Measurements from ENCODE around the gene APOL5.

APOL5 gene

GRCh38 chr22:35711336-35711735 lies 6.3 kb upstream of the APOL5 start:
- 0 out of 2 replicates have a peak, but pooled peaks cover 5% of the 10 kb centered on the region for H3K9me3 ChIP-seq (ENCODE audit: control insufficient read depth, insufficient read depth, low read length)
- no peak overlapping the region for H3K9ac ChIP-seq (ENCODE audit: low read depth, low read length)
- H3K4me1 ChIP-seq (ENCODE audit: control insufficient read depth, insufficient read depth, low read length) = no peaks in the 10 kb centered on the region
- H3K36me3 ChIP-seq (ENCODE audit: control insufficient read depth, insufficient read depth, low read length) = no peaks in the 10 kb centered on the region
- H3K27me3 ChIP-seq (ENCODE audit: control insufficient read depth, insufficient read depth, low read length) = no peaks in the 10 kb centered on the region
- no peak overlapping the region for H3K4me3 ChIP-seq (ENCODE audit: low read depth, low read length)
- no peak overlapping the region for H3K27ac ChIP-seq (ENCODE audit: low read depth, low read length)

GRCh38 chr22:35712672-35713071 lies 5.0 kb upstream of the APOL5 start:
- Histone ChIP-seq H3K4me3 (ENCODE audit: low read depth, low read length) (no peak overlapping the region), H3K9ac (ENCODE audit: low read depth, low read length) (no peak overlapping the region), H3K27me3 (ENCODE audit: control insufficient read depth, insufficient read depth, low read length) (no peaks in the 10 kb centered on the region), H3K27ac (ENCODE audit: low read depth, low read length) (no peak overlapping the region), H3K36me3 (ENCODE audit: control insufficient read depth, insufficient read depth, low read length) (no peaks in the 10 kb centered on the region), H3K9me3 (ENCODE audit: control insufficient read depth, insufficient read depth, low read length) (0 out of 2 replicates have a peak, but pooled peaks cover 5% of the 10 kb centered on the region), H3K4me1 (ENCODE audit: control insufficient read depth, insufficient read depth, low read length) (no peaks in the 10 kb centered on the region)

DNA sequence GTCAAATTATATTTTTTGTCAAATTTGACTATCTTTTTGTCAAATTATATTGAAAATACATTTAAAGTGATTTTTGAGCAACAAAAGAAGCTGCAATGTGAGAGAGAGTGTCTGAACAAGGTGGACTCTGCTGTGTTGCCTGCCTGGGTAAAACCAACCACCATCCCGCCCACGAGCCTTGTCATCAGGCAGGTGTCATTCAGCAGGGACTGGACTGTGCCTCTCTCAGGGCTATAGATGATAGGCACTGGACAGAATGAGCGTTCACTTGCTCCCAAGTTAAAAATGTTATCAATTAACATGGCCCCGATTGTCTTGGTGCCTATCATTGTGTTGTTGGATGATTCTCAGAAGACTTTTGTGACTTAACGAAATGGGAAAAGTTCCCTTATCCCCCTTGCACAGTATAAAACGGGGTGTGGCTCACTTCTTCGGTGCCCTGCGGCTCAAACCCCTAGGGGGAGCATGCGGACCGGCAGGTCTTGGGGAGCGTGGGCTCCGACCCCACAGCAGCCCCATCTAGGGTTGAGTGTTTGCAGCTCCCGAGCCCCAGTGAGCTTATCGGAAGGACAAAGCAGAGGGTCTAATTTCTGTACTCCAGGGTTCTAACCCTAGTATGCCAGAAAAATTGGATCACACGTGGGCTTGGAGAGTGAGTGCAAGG lies 1.7 kb downstream of the APOL5 start:
- Histone ChIP-seq H3K9ac (ENCODE audit: low read depth, low read length) (no peak overlapping the region), H3K4me3 (ENCODE audit: low read depth, low read length) (no peak overlapping the region), H3K27ac (ENCODE audit: low read depth, low read length) (no peak overlapping the region), H3K36me3 (ENCODE audit: control insufficient read depth, insufficient read depth, low read length) (no peaks in the 10 kb centered on the region), H3K9me3 (ENCODE audit: control insufficient read depth, insufficient read depth, low read length) (no peaks in the 10 kb centered on the region), H3K27me3 (ENCODE audit: control insufficient read depth, insufficient read depth, low read length) (no peaks in the 10 kb centered on the region), H3K4me1 (ENCODE audit: control insufficient read depth, insufficient read depth, low read length) (no peaks in the 10 kb centered on the region)

GRCh38 chr22:35721960-35722359 lies 4.3 kb downstream of the APOL5 start:
- Histone ChIP-seq H3K4me3 (ENCODE audit: low read depth, low read length) (no peak overlapping the region), H3K9me3 (ENCODE audit: control insufficient read depth, insufficient read depth, low read length) (no peaks in the 10 kb centered on the region), H3K27ac (ENCODE audit: low read depth, low read length) (no peak overlapping the region), H3K9ac (ENCODE audit: low read depth, low read length) (no peak overlapping the region), H3K36me3 (ENCODE audit: control insufficient read depth, insufficient read depth, low read length) (no peaks in the 10 kb centered on the region), H3K4me1 (ENCODE audit: control insufficient read depth, insufficient read depth, low read length) (no peaks in the 10 kb centered on the region), H3K27me3 (ENCODE audit: control insufficient read depth, insufficient read depth, low read length) (no peaks in the 10 kb centered on the region)

DNA sequence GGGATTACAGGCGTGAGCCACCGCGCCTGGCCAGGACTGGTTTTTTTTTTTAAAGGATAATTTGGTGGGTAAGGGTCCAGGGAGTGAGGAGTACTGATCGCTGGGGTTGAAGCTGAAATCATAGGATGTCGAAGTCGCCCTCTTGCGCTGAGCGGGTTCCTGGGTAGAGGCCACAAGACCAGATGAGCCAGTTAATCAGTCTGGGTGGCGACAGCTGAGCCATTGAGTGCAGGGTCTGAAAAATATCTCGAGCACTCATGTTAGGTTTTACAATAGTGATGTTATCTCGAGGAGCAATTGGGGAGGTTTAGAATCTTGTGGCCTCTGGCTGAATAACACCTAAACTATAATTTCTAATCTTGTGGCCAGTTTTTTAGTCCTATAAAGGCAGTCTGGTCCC lies 7.8 kb downstream of the APOL5 start:
- H3K9me3 ChIP-seq (ENCODE audit: control insufficient read depth, insufficient read depth, low read length) = no peaks in the 10 kb centered on the region
- no peak overlapping the region for H3K9ac ChIP-seq (ENCODE audit: low read depth, low read length)
- H3K4me3 ChIP-seq (ENCODE audit: low read depth, low read length) = no peak overlapping the region
- H3K4me1 ChIP-seq (ENCODE audit: control insufficient read depth, insufficient read depth, low read length) = no peaks in the 10 kb centered on the region
- H3K36me3 ChIP-seq (ENCODE audit: control insufficient read depth, insufficient read depth, low read length) = no peaks in the 10 kb centered on the region
- no peak overlapping the region for H3K27ac ChIP-seq (ENCODE audit: low read depth, low read length)
- H3K27me3 ChIP-seq (ENCODE audit: control insufficient read depth, insufficient read depth, low read length) = no peaks in the 10 kb centered on the region

GRCh38 chr22:35726398-35726797 lies 8.7 kb downstream of the APOL5 start:
- Histone ChIP-seq H3K4me1 (ENCODE audit: control insufficient read depth, insufficient read depth, low read length) (no peaks in the 10 kb centered on the region), H3K27me3 (ENCODE audit: control insufficient read depth, insufficient read depth, low read length) (no peaks in the 10 kb centered on the region), H3K27ac (ENCODE audit: low read depth, low read length) (no peak overlapping the region), H3K9me3 (ENCODE audit: control insufficient read depth, insufficient read depth, low read length) (no peaks in the 10 kb centered on the region), H3K9ac (ENCODE audit: low read depth, low read length) (no peak overlapping the region), H3K4me3 (ENCODE audit: low read depth, low read length) (no peak overlapping the region), H3K36me3 (ENCODE audit: control insufficient read depth, insufficient read depth, low read length) (no peaks in the 10 kb centered on the region)

DNA sequence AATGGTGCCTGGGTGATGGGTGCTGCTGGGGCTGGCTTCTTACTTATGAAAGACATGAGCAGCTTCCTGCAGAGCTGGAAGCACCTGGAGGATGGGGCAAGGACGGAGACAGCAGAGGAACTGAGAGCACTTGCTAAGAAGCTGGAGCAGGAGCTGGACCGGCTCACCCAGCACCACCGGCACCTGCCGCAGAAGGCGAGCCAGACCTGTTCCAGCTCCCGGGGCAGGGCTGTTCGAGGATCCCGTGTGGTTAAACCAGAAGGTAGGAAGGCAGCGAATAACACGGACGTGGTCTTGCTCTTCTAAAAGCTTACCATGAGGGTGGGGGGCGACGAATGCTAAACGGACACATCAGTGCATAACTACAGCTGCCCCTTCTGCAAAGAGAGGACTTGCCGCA lies 9.3 kb downstream of the APOL5 start:
- Histone ChIP-seq H3K27me3 (ENCODE audit: control insufficient read depth, insufficient read depth, low read length) (no peaks in the 10 kb centered on the region), H3K4me1 (ENCODE audit: control insufficient read depth, insufficient read depth, low read length) (no peaks in the 10 kb centered on the region), H3K4me3 (ENCODE audit: low read depth, low read length) (no peak overlapping the region), H3K27ac (ENCODE audit: low read depth, low read length) (no peak overlapping the region), H3K9me3 (ENCODE audit: control insufficient read depth, insufficient read depth, low read length) (no peaks in the 10 kb centered on the region), H3K9ac (ENCODE audit: low read depth, low read length) (no peak overlapping the region), H3K36me3 (ENCODE audit: control insufficient read depth, insufficient read depth, low read length) (no peaks in the 10 kb centered on the region)

DNA sequence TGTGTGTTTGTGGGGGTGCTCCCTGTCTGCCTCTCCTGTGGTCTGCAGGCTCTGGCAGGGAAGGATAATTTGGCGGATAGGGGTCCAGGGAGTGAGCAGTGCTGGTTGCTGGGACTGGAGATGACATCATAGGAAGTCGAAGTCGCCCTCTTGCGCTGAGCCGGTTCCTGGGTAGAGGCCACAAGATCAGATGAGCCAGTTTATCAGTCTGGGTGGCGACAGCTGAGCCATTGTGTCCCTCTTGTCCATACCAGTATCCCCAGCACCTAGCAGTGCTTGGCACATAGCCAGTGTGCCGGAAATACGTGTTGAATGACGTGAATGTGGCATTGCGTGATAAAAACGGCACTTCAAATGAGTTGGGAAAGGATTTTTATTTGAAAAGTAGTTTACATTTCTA lies 9.8 kb downstream of the APOL5 start:
- Histone ChIP-seq H3K27ac (ENCODE audit: low read depth, low read length) (no peak overlapping the region), H3K9me3 (ENCODE audit: control insufficient read depth, insufficient read depth, low read length) (no peaks in the 10 kb centered on the region), H3K4me1 (ENCODE audit: control insufficient read depth, insufficient read depth, low read length) (no peaks in the 10 kb centered on the region), H3K27me3 (ENCODE audit: control insufficient read depth, insufficient read depth, low read length) (no peaks in the 10 kb centered on the region), H3K36me3 (ENCODE audit: control insufficient read depth, insufficient read depth, low read length) (no peaks in the 10 kb centered on the region), H3K9ac (ENCODE audit: low read depth, low read length) (no peak overlapping the region), H3K4me3 (ENCODE audit: low read depth, low read length) (no peak overlapping the region)

GRCh38 chr22:35728639-35729308 lies 11.1 kb downstream of the APOL5 start:
- Histone ChIP-seq H3K4me3 (ENCODE audit: low read depth, low read length) (no peak overlapping the region), H3K36me3 (ENCODE audit: control insufficient read depth, insufficient read depth, low read length) (no peaks in the 10 kb centered on the region), H3K9ac (ENCODE audit: low read depth, low read length) (no peak overlapping the region), H3K27me3 (ENCODE audit: control insufficient read depth, insufficient read depth, low read length) (no peaks in the 10 kb centered on the region), H3K4me1 (ENCODE audit: control insufficient read depth, insufficient read depth, low read length) (no peaks in the 10 kb centered on the region), H3K27ac (ENCODE audit: low read depth, low read length) (no peak overlapping the region), H3K9me3 (ENCODE audit: control insufficient read depth, insufficient read depth, low read length) (no peaks in the 10 kb centered on the region)

GRCh38 chr22:35729309-35729698 lies 11.6 kb downstream of the APOL5 start:
- no peak overlapping the region for H3K4me3 ChIP-seq (ENCODE audit: low read depth, low read length)
- H3K27me3 ChIP-seq (ENCODE audit: control insufficient read depth, insufficient read depth, low read length) = no peaks in the 10 kb centered on the region
- no peaks in the 10 kb centered on the region for H3K4me1 ChIP-seq (ENCODE audit: control insufficient read depth, insufficient read depth, low read length)
- no peaks in the 10 kb centered on the region for H3K36me3 ChIP-seq (ENCODE audit: control insufficient read depth, insufficient read depth, low read length)
- H3K9me3 ChIP-seq (ENCODE audit: control insufficient read depth, insufficient read depth, low read length) = no peaks in the 10 kb centered on the region
- H3K27ac ChIP-seq (ENCODE audit: low read depth, low read length) = no peak overlapping the region
- H3K9ac ChIP-seq (ENCODE audit: low read depth, low read length) = no peak overlapping the region

- no peaks in the 10 kb centered on the region for H3K4me1 ChIP-seq (ENCODE audit: control insufficient read depth, insufficient read depth, low read length)
- H3K36me3 ChIP-seq (ENCODE audit: control insufficient read depth, insufficient read depth, low read length) = no peaks in the 10 kb centered on the region
- H3K27me3 ChIP-seq (ENCODE audit: control insufficient read depth, insufficient read depth, low read length) = no peaks in the 10 kb centered on the region
- no peak overlapping the region for H3K27ac ChIP-seq (ENCODE audit: low read depth, low read length)
- no peak overlapping the region for H3K4me3 ChIP-seq (ENCODE audit: low read depth, low read length)
- H3K9ac ChIP-seq (ENCODE audit: low read depth, low read length) = no peak overlapping the region
- H3K9me3 ChIP-seq (ENCODE audit: control insufficient read depth, insufficient read depth, low read length) = no peaks in the 10 kb centered on the region
Observed at GRCh38 chr22:35731321-35731720, 13.6 kb downstream of the APOL5 start.
